Endothelial cell of umbilical vein (primary cell): ENCODE data around the gene RYR3.

Source experiments
- CTCF ChIP-seq, 2 donors: IDR thresholded peaks; 1 replicate in 1 of 2; 2 replicates in 1 of 2; pipeline ENCODE4 v1.5.1; 2011; ENCODE audit warnings: low read length in 2 of 2, mild to moderate bottlenecking in 2 of 2, moderate library complexity in 2 of 2, control low read depth in 1 of 2, inconsistent platforms in 1 of 2, low read depth in 1 of 2; ENCODE audit not compliant: insufficient read depth in 1 of 2; ENCODE audit errors: extremely low read depth in 1 of 2
- EZH2 ChIP-seq: IDR thresholded peaks from 2 replicates; pipeline ENCODE4 v1.6.1; 2012; ENCODE audit warnings: borderline replicate concordance, low read depth, mild to moderate bottlenecking, moderate library complexity, low read length, inconsistent platforms; ENCODE audit not compliant: severe bottlenecking
- FOS ChIP-seq: IDR thresholded peaks from 2 replicates; pipeline ENCODE4 v1.6.1; 2011; ENCODE audit warnings: mild to moderate bottlenecking, low read length, moderate library complexity, borderline replicate concordance; ENCODE audit not compliant: insufficient read depth
- GATA2 ChIP-seq: IDR thresholded peaks from 2 replicates; pipeline ENCODE4 v1.7.0; 2011; ENCODE audit warnings: low read depth, mild to moderate bottlenecking, moderate library complexity, mixed read lengths, low read length; ENCODE audit not compliant: insufficient read length, insufficient read depth
- JUN ChIP-seq: IDR thresholded peaks from 2 replicates; pipeline ENCODE4 v1.6.1; 2011; ENCODE audit warnings: borderline replicate concordance, low read depth; ENCODE audit not compliant: insufficient read length, insufficient read depth
- MYC ChIP-seq: IDR thresholded peaks from one replicate; pipeline ENCODE4 v1.6.1; 2011; ENCODE audit warnings: mild to moderate bottlenecking, low read depth, low read length
- POLR2A ChIP-seq: IDR thresholded peaks from 2 replicates; pipeline ENCODE4 v1.6.1; 2012; ENCODE audit warnings: low read depth, mild to moderate bottlenecking, control low read depth, low read length
- POLR2AphosphoS5 ChIP-seq: IDR thresholded peaks from 2 replicates; pipeline ENCODE4 v1.6.1; 2012; ENCODE audit warnings: low read depth, mild to moderate bottlenecking, control low read depth, low read length, moderate library complexity; ENCODE audit not compliant: insufficient read depth
- TF ChIP-seq, protein P1 (sequence below): IDR thresholded peaks from 2 replicates; pipeline ENCODE4 v1.6.1; 2011; ENCODE audit not compliant: insufficient read depth, insufficient read length

DNA sequence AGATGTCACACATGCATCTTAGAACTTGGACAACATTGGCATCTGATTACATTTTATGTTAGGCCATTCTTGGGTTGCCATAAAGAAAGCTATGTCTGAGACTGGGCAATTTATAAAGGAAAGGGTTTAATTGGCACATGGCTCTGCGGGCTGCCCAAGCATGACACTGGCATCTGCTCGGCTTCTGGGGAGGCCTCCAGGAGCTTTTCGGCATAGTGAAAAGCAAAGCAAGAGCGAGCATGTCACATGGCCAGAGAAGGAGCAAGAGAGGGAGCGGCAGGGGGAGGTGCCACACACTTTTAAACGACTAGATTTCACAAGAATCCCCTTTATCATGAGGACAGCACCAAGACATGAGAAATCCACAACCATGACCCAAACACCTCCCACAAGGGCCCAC, 11.3 kb downstream of the RYR3 start:
- no peak for TF ChIP-seq CTCF (IDR thresholded peaks at IDR 0.05; ENCODE audit: extremely low read depth in 1 of 2, insufficient read depth in 1 of 2, low read depth in 1 of 2, low read length in 2 of 2)
- TF ChIP-seq POLR2A: no peak
- TF ChIP-seq, protein P1, sequence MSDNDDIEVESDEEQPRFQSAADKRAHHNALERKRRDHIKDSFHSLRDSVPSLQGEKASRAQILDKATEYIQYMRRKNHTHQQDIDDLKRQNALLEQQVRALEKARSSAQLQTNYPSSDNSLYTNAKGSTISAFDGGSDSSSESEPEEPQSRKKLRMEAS: no peak
- TF ChIP-seq EZH2: no peak
- TF ChIP-seq POLR2AphosphoS5: no peak
- no peak for TF ChIP-seq GATA2
- no peak for TF ChIP-seq FOS
- TF ChIP-seq MYC: no peak
- no peak for TF ChIP-seq JUN
